Stimulated activated CD8-positive, alpha-beta memory T cell treated with anti-CD3 and anti-CD28 coated beads, Interleukin-12 subunit alpha, Interleukin-12 subunit beta, amount 100 ng/mL, for 1 hour (primary cell): Measurements from ENCODE around the gene ZNF207.
"Not testable (repeated sequence)": the region's sequence is repeated elsewhere in the genome, so short reads cannot be mapped to it uniquely, and the experiment has no call there.

ENCODE experiments used
- DNase-seq: peaks from one replicate; pipeline ENCODE4 v3.0.0-alpha.2; 2020; ENCODE audit warnings: low read depth

The ZNF207 gene

DNA sequence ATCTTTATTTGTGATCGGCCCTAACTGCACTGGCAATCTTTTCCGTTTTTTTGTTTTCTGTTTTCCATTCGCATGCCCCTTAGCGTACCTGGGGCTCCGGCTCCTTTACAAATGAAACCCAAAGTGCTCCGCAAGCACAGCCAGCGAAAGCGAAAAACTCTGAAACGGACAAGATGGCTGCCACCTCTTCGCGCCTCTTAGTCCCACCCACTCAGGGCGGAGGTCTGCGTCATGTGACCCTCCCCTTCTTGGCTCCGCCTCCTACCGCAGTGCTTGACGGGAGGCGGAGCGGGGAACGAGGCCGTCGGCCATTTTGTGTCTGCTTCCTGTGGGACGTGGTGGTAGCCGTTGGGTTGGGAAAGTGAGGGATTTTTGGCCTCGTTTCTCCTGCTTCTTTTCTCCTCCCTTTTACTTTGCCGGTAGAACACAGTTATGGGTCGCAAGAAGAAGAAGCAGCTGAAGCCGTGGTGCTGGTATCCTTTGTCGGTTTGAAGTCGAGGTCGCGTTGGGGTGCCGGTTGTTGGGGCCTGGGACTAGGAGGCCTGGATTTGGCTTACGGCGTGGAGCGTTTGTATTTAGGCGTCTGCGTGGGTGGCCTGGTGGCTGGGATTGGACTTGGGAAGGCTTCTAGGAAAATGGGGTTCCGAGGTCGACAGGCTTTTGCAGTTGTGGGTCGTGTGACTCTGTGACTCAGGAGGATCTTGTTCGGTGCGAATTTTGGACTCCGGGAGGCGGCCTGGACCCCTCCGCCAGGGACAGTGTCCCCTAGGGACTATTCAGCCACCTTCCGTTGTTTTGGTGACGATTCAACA is at the start of gene ZNF207:
Gene ZNF207, plus strand, starts transcription at position 304 of the 812 bp plus-strand sequence. Its CDS starts 129 bp downstream, at position 433.
- peak; percentile 88 for DNase-seq

GRCh38 chr17:32302037-32302436 is 47.9 kb upstream of the ZNF207 start:
- DNase-seq = no peak

DNA sequence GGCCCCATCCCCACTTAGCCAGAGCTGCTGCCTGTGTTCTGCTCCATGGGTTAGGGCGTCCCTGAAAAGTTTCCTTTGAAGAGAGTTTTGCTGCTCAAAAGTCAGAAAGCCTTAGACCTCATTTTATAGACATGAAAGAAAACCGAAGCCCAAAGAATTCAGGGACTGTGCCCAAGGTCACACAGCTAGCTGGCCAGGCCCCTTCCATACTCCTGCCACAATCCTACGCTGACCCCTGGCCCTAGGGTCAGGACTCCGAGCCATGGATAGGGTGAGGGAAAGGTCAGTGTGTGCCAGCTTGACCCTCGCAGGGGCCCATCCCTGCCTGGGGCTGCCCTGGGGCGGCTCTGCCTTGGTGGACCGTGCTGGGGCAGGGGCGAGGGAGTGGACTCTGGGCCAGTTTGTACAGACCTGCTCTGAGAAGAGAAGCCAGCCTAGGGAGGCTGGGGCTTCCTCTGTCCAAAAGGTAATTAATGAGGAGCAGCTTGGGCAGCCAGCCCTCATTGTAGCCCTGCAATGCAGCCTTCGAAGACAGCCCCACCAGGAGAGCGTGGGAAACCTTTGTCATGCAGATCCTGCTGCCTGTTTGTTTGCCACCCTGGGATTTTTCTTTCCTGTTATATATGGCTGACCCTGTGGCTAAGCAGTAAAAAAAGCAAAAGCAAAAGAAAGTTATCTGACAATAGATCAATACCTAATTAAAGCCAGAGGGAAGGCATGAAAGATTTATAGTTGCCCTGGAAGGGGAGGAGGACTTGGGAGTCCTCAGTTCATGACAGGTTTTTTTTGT is 46.9 kb upstream of the ZNF207 start:
- DNase-seq = no peak

- no peak for DNase-seq
Observed at GRCh38 chr17:32303781-32304288, 46.1 kb upstream of the ZNF207 start.

DNA sequence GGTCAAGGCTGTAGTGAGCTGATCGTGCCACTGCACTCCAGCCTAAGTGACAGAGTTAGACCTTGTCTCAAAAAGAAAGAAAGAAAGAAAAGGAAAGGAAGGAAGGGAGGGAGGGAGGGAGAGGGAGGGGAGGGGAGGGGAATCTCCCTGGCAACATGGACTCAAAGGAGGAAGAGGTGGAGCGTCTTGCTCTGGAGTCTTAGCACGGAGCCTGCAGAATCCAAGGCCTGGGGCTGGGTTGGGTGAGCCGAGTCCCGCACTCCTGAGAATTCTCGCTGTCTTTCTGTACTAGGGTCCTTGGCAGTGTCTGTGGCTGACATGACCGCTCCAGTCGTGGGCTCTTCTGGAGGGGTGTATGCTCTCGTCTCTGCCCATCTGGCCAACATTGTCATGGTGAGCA is 44.9 kb upstream of the ZNF207 start:
- DNase-seq = no peak

GRCh38 chr17:32307658-32308057 is 42.3 kb upstream of the ZNF207 start:
- DNase-seq = no peak

DNA sequence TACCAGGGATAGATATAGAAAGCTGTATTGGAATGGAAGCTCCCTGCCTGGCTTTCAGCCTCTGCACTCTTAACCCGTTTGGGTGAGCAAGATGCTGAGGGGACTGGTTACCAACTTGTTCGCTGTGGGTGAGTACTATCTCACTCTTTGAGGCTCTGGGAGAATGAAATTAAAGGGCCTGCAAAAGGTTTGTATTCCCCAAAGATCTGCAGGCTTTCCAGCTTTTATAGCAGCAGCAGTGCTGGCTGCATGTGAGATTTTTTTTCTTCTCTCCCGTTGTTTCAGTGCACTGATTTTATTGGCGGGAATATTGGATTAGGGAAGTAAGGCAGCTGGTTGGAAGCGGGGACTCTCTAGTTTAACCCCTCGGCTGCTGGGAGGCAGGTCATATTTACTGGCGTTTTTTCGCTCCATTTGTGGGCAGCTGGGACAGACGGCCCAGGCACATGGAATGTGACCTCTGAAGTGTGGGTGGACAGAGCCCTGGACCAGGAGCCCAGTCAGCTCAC is 38.9 kb upstream of the ZNF207 start:
- no peak for DNase-seq

- DNase-seq = no peak
Observed at GRCh38 chr17:32314636-32315035, 35.3 kb upstream of the ZNF207 start.

- DNase-seq = no peak
Observed at GRCh38 chr17:32315171-32315570, 34.8 kb upstream of the ZNF207 start.

- not testable (repeated sequence) for DNase-seq
Observed at GRCh38 chr17:32316653-32317052, 33.3 kb upstream of the ZNF207 start.

GRCh38 chr17:32317353-32317752 is 32.6 kb upstream of the ZNF207 start:
- no peak for DNase-seq

DNA sequence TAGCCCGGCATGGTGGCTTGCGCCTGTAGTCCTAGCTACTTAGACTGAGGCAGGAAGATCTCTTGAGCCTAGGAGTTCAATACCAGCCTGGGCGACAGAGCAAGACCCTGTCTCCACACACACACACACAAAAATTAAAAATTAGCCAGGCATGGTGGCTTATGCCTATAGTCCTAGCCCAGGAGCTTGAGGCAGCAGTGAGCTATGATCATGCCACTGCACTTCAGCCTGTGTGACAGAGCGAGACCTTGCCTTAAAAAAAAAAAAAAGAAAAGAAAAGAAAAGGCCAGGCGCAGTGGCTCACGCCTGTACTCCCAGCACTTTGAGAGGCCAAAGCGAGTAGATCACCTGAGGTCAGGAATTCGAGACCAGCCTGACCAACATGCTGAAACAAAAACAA is 31.9 kb upstream of the ZNF207 start:
- DNase-seq = no peak

DNA sequence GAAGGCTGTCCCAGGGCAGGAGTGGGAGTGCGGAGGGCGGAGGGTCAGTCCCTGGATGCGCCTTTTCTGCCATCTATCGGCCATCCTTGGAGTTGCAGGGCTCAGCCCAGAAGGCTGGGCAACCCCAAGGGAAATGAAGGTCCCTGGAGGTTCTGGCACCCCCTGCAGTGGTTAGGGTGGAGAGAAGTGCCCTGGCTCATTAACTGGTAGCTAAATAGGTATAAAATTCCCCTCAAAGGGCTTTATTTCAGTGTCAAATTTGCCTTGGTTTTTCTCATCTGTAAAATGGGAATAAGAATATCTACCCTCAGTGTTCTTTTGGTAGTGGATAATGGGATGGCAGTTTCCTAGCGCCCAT is 30.4 kb upstream of the ZNF207 start:
- DNase-seq = peak; percentile 52

GRCh38 chr17:32320080-32320479 is 29.9 kb upstream of the ZNF207 start:
- not testable (repeated sequence) for DNase-seq

- DNase-seq = no peak
Observed at GRCh38 chr17:32320847-32321246, 29.1 kb upstream of the ZNF207 start.

- DNase-seq = no peak
Observed at GRCh38 chr17:32323046-32323445, 26.9 kb upstream of the ZNF207 start.

- DNase-seq = no peak
Observed at GRCh38 chr17:32323811-32324491, 26.0 kb upstream of the ZNF207 start.

- DNase-seq = no peak
Observed at GRCh38 chr17:32327911-32328310, 22.0 kb upstream of the ZNF207 start.

GRCh38 chr17:32330147-32330546 is 19.8 kb upstream of the ZNF207 start:
- DNase-seq = no peak

- no peak for DNase-seq
Observed at GRCh38 chr17:32331243-32332040, 18.5 kb upstream of the ZNF207 start.

- DNase-seq = no peak
Observed at GRCh38 chr17:32333187-32333586, 16.8 kb upstream of the ZNF207 start.
